ENCODE data around the gene ETFRF1.

The ETFRF1 gene

GRCh38 chr12:25195056-25195971 lies at the start of gene ETFRF1, which contains the start of gene DNAI7:
ETFRF1 (plus strand) TSS chr12:25195237; CDS start chr12:25203957, 8,720 bp downstream.
DNAI7 (minus strand) TSS chr12:25195160; CDS start chr12:25195078, 82 bp downstream.
- DNase-seq (ENCODE audit: low read depth in 2 of 2), result peak; percentile 88 to 92

GRCh38 chr12:25146686-25147085 lies 48.4 kb upstream of the ETFRF1 start:
- no peak for DNase-seq (ENCODE audit: low read depth in 2 of 2)

- DNase-seq (ENCODE audit: low read depth in 2 of 2), result no peak
Measured at GRCh38 chr12:25151476-25151875, 43.6 kb upstream of the ETFRF1 start.

- DNase-seq (ENCODE audit: low read depth in 2 of 2), result no peak
Measured at GRCh38 chr12:25152055-25152454, 43.0 kb upstream of the ETFRF1 start.

GRCh38 chr12:25155022-25155576 lies 39.9 kb upstream of the ETFRF1 start:
- no peak for DNase-seq (ENCODE audit: low read depth in 2 of 2)

GRCh38 chr12:25156061-25156460 lies 39.0 kb upstream of the ETFRF1 start:
- no peak for DNase-seq (ENCODE audit: low read depth in 2 of 2)

- DNase-seq (ENCODE audit: low read depth in 2 of 2), result no peak
Measured at GRCh38 chr12:25162866-25163265, 32.2 kb upstream of the ETFRF1 start.

GRCh38 chr12:25182765-25183164 lies 12.3 kb upstream of the ETFRF1 start:
- no peak for DNase-seq (ENCODE audit: low read depth in 2 of 2)

- DNase-seq (ENCODE audit: low read depth in 2 of 2), result no peak
Measured at GRCh38 chr12:25184132-25184531, 10.9 kb upstream of the ETFRF1 start.

GRCh38 chr12:25186038-25186787 lies 8.8 kb upstream of the ETFRF1 start:
- DNase-seq (ENCODE audit: low read depth in 2 of 2), result no peak

GRCh38 chr12:25186788-25187402 lies 8.1 kb upstream of the ETFRF1 start:
- no peak for DNase-seq (ENCODE audit: low read depth in 2 of 2)

GRCh38 chr12:25187781-25188180 lies 7.3 kb upstream of the ETFRF1 start:
- no peak for DNase-seq (ENCODE audit: low read depth in 2 of 2)

- DNase-seq (ENCODE audit: low read depth in 2 of 2), result no peak
Measured at GRCh38 chr12:25189656-25190055, 5.4 kb upstream of the ETFRF1 start.

GRCh38 chr12:25190793-25191192 lies 4.2 kb upstream of the ETFRF1 start:
- DNase-seq (ENCODE audit: low read depth in 2 of 2), result no peak

- DNase-seq (ENCODE audit: low read depth in 2 of 2), result no peak
Measured at GRCh38 chr12:25194214-25194613, 823 bp upstream of the ETFRF1 start.

- no peak for DNase-seq (ENCODE audit: low read depth in 2 of 2)
Measured at GRCh38 chr12:25194722-25195055, 348 bp upstream of the ETFRF1 start.

GRCh38 chr12:25197608-25198007 lies 2.6 kb downstream of the ETFRF1 start:
- no peak for DNase-seq (ENCODE audit: low read depth in 2 of 2)

- no peak for DNase-seq (ENCODE audit: low read depth in 2 of 2)
Measured at GRCh38 chr12:25200703-25201102, 5.7 kb downstream of the ETFRF1 start.

- DNase-seq (ENCODE audit: low read depth in 2 of 2), result no peak
Measured at GRCh38 chr12:25202137-25202536, 7.1 kb downstream of the ETFRF1 start.

- DNase-seq (ENCODE audit: low read depth in 2 of 2), result no peak
Measured at GRCh38 chr12:25207411-25207810, 12.4 kb downstream of the ETFRF1 start.

GRCh38 chr12:25207846-25208245 lies 12.8 kb downstream of the ETFRF1 start:
- no peak for DNase-seq (ENCODE audit: low read depth in 2 of 2)

- no peak for DNase-seq (ENCODE audit: low read depth in 2 of 2)
Measured at GRCh38 chr12:25208554-25208953, 13.5 kb downstream of the ETFRF1 start.
